Tibial nerve (tissue), 4 donors: ENCODE results near the gene TFRC.

Experiments used
- CTCF ChIP-seq, 5 experiments: fragments of 200-600 bp in 3 of 5; fragments of 450-650 bp in 2 of 5; sonication (generic) in 3 of 5; IDR thresholded peaks; one replicate each; pipeline ENCODE4 v1.5.1; 2016 to 2019; ENCODE audit warnings: antibody characterized with exemption in 5 of 5, mild to moderate bottlenecking in 3 of 5, moderate library complexity in 2 of 5
- EP300 ChIP-seq, 2 donors: sonication (generic); formaldehyde crosslinking; IDR thresholded peaks; one replicate each; pipeline ENCODE4 v1.6.1; 2017; ENCODE audit warnings: antibody characterized with exemption in 2 of 2, mild to moderate bottlenecking in 1 of 2
- POLR2A ChIP-seq, 2 donors: fragments of 450-650 bp; IDR thresholded peaks; one replicate each; pipeline ENCODE4 v1.6.1; 2017; ENCODE audit warnings: antibody characterized with exemption in 2 of 2, mild to moderate bottlenecking in 2 of 2, moderate library complexity in 2 of 2

DNA sequence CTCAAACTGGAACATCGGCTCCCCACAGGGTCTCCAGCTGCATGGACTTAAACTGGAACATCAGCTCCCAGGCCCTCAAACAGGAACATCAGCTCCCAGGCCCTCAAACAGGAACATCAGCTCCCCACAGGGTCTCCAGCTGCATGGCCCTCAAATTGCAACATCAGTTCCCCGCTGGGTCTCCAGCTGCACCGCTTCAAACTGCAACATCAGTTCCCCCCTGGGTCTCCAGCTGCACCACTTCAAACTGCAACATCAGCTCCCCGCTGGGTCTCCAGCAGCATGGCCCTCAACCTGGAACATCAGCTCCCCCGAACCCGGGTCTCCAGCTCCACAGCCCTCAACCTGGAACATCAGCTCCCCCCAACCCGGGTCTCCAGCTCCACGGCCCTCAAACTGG is 82.0 kb downstream of the TFRC start:
- no peak for TF ChIP-seq CTCF (IDR thresholded peaks at IDR 0.05)
- no peak for TF ChIP-seq POLR2A (IDR thresholded peaks at IDR 0.05)
- TF ChIP-seq EP300 (IDR thresholded peaks at IDR 0.05) = no peak
